ENCODE results near the gene ZNF264. TPM values are rescaled to one million over a fixed set of nuclear protein-coding genes. Genes with fewer than 3 reads are reported as not detected.

Gene ZNF264
- total and polyA plus RNA-seq, 2 of the 8 experiments (the other 6 are each of a cell fraction or from before 2014, with no cell fraction given), result 3.6 to 20.0 TPM

- no peak for TF ChIP-seq CHD7 (IDR thresholded peaks at IDR 0.05; ENCODE audit: insufficient replicate concordance, low read length)
- no peak for TF ChIP-seq NANOG (IDR thresholded peaks at IDR 0.05; ENCODE audit: insufficient read depth, low read depth, low read length, poor library complexity, severe bottlenecking)
- TF ChIP-seq HDAC6 (IDR thresholded peaks at IDR 0.05; ENCODE audit: low read depth, low read length), result no peak
These were observed 29.2 kb upstream of the ZNF264 start (continued) for GRCh38 chr19:57161985-57162539.

All from H1 (cell line).